Heart left ventricle (tissue), 13 donors: Measurements from ENCODE around the gene VANGL1.

Source experiments
- POLR2A ChIP-seq, 2 donors: fragments of 450-650 bp; IDR thresholded peaks; one replicate each; pipeline ENCODE4 v1.6.1; 2017; ENCODE audit warnings: antibody characterized with exemption in 2 of 2, mild to moderate bottlenecking in 2 of 2, moderate library complexity in 2 of 2
- TF ChIP-seq, protein P1 (sequence below), 12 donors: fragments of 200-600 bp; sonication (generic) in 4 of 12; IDR thresholded peaks; one replicate each; pipeline versions ENCODE4 v1.5.0 to v1.8.0; 2018 to 2022; ENCODE audit warnings: antibody characterized with exemption in 12 of 12, mild to moderate bottlenecking in 5 of 12
- donor health status: ischemic (EF 13 %, LVEDD 7.1; RV severe dilation, severe dysfunction).
- donor health status: DM: no; HTN: yes; CAD: no.
- donor health status: DM: no; HTN: no; CAD: no.
- donor health status: ischemic (EF 25% LVEDD 6.9; RV normal size, moderate dysfunction).
- donor health status: ischemic (EF 25% LVEDD 5.7; RV mildly dilated, moderate dysfunction).
- donor health status: ischemic (EF 35%, LVEDD 5.7; RV mildly dilated, moderate dysfunction).
- donor health status: nonischemic (EF 11% LVEDD 7.7; RV severe dilation, severe dysfunction).
- donor health status: DM: yes; HTN: yes; CAD: no.
- donor health status: PGD.
- donor health status: ischemic (EF 29% LVEDD 5.4; RV normal size, mild dysfunction).
- donor health status: nonischemic (EF 23%, LVEDD 6.1; RV moderate dilation, normal function).

DNA sequence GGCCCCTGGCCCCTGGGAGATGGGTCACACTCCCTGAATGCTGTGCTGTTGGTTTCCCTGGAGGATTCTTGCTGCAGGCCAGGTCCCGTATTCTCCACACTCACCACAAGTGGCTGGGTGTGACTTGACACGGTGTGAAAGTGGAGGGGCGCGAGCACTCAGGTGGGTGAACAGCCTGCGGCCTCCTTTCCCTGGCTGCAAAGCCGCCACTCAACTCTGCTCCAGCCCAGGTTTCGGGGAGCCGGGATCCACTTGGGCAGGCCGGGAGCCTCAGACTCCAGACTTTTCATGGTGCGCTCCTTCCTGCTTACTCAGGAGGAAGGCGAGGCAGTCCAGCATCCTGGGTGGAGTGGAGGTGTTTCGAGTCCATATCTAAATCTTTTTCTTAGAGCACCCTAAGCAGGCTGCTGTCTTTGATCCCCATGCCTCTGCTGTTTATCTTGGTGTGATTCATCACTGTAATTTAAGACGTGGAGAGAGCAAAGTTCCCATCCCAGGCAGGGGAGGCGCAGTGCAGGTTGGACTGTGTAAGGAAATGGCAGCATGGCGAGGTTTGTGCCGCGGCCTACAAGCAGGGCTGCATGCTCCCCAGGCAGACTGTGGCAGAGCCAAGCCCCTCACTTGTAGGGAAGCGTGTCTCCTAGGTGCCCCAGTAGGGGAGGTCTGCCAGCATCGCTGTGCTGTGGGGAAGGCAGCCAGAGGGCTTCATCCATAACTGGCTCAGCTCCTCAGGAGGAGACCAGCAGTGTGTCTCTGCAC is 29.6 kb downstream of the VANGL1 start:
- TF ChIP-seq, protein P1, sequence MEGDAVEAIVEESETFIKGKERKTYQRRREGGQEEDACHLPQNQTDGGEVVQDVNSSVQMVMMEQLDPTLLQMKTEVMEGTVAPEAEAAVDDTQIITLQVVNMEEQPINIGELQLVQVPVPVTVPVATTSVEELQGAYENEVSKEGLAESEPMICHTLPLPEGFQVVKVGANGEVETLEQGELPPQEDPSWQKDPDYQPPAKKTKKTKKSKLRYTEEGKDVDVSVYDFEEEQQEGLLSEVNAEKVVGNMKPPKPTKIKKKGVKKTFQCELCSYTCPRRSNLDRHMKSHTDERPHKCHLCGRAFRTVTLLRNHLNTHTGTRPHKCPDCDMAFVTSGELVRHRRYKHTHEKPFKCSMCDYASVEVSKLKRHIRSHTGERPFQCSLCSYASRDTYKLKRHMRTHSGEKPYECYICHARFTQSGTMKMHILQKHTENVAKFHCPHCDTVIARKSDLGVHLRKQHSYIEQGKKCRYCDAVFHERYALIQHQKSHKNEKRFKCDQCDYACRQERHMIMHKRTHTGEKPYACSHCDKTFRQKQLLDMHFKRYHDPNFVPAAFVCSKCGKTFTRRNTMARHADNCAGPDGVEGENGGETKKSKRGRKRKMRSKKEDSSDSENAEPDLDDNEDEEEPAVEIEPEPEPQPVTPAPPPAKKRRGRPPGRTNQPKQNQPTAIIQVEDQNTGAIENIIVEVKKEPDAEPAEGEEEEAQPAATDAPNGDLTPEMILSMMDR (IDR thresholded peaks at IDR 0.05), result no peak
- TF ChIP-seq POLR2A (IDR thresholded peaks at IDR 0.05), result no peak
